ENCODE data around the gene TARP.

The TARP gene

DNA sequence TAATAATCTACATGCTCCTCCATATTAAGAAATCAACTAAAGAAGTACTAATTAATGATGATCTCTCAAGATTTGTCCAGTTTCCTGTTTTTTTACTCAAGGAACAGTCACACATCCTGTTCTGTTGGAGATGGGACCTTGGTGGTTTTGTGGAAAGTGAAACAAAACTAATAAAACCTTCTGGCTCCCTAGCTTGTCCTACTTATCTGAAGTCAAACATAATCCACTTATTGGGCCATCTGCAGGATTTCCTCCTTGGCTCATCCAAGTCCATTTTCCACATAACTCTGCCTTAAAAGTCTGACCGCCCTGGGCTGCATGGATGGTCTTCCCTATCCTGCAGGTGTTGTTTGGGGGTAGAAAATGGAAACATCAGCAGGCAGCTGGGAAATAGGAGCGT is 39.4 kb upstream of the TARP start:
- peak overlapping the region in 1 of 2 donors; percentile 27 for H3K27ac ChIP-seq (ENCODE audit: low read depth in 1 of 2, low read length in 2 of 2)
- H3K27me3 ChIP-seq (ENCODE audit: control insufficient read depth in 4 of 4, insufficient read depth in 4 of 4, low read length in 3 of 4), result no peaks in the 10 kb centered on the region
- no peak for TF ChIP-seq FOXA1 (IDR thresholded peaks at IDR 0.05)
- no peak for TF ChIP-seq ZBTB33 (IDR thresholded peaks at IDR 0.05)
- TF ChIP-seq TAF1 (conservative IDR thresholded peaks at IDR 0.05), result no peak
- no peak for TF ChIP-seq HNF4G (IDR thresholded peaks at IDR 0.05)
- TF ChIP-seq JUND (IDR thresholded peaks at IDR 0.05), result no peak
- no peak for TF ChIP-seq SP1 (IDR thresholded peaks at IDR 0.05)
- TF ChIP-seq NR2F2 (IDR thresholded peaks at IDR 0.05), result no peak
- H3K36me3 ChIP-seq (ENCODE audit: control insufficient read depth in 4 of 4, insufficient read depth in 3 of 4, low read depth in 1 of 4, low read length in 3 of 4), result no peaks in the 10 kb centered on the region
- H3K9me3 ChIP-seq (ENCODE audit: control insufficient read depth in 4 of 4, low read length in 3 of 4), result peaks cover 0 to 1% (median 0%) of the 10 kb centered on the region in 4 donors
- no peak overlapping the region for H3K4me3 ChIP-seq (ENCODE audit: low read depth in 1 of 3, low read length in 3 of 3)
- DNase-seq (ENCODE audit: low spot score), result no peak
- no peak overlapping the region for H3K9ac ChIP-seq (ENCODE audit: low read depth in 1 of 2, low read length in 2 of 2)
- WGBS, result 75% methylated on average over 2 of the region's 2 CpGs
- H3K4me1 ChIP-seq (ENCODE audit: control insufficient read depth in 4 of 4, insufficient read depth in 4 of 4, low read length in 3 of 4), result peaks cover 0 to 3% (median 1%) of the 10 kb centered on the region in 4 donors

DNA sequence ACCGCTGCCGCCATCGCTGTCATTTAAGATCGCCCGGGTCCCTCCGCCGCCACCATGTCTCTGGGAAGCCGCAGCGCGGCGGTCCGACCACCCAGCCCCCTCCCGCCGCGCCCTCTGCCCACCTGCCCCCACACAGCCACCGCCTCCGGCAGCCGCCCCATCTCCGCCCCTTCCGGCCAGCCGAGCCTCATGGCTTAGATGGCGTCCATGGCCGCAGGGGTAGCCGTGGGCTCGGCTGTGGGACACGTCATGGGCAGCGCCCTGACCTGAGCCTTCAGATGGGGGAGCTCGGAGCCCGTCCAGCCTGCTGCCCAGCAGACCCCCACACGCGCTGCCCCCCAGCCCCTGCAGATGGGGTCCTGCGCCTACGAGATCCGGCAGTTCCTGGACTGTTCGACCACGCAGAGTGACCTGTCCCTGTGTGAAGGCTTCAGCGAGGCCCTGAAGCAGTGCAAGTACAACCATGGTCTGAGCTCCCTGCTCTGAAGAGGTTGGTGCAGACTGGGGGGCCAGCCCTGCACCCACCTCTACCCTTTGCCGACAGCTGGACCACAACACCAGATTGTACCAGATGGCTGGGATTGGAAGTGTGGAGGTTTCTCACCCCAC is 38.0 kb upstream of the TARP start:
- WGBS, result 21% methylated on average over 38 of the region's 38 CpGs
- peaks cover 0 to 1% (median 0%) of the 10 kb centered on the region in 4 donors for H3K9me3 ChIP-seq (ENCODE audit: control insufficient read depth in 4 of 4, low read length in 3 of 4)
- peak; percentile 41 for DNase-seq (ENCODE audit: low spot score)
- no peak overlapping the region for H3K9ac ChIP-seq (ENCODE audit: low read depth in 1 of 2, low read length in 2 of 2)
- H3K4me1 ChIP-seq (ENCODE audit: control insufficient read depth in 4 of 4, insufficient read depth in 4 of 4, low read length in 3 of 4), result peaks cover 0 to 3% (median 1%) of the 10 kb centered on the region in 4 donors
- no peaks in the 10 kb centered on the region for H3K36me3 ChIP-seq (ENCODE audit: control insufficient read depth in 4 of 4, insufficient read depth in 3 of 4, low read depth in 1 of 4, low read length in 3 of 4)
- H3K27ac ChIP-seq (ENCODE audit: low read depth in 1 of 2, low read length in 2 of 2), result peak overlapping the region in 1 of 2 donors; percentile 60
- H3K4me3 ChIP-seq (ENCODE audit: low read depth in 1 of 3, low read length in 3 of 3), result peak overlapping the region; percentile 21 to 66 (median 58)
- TF ChIP-seq YY1 (IDR thresholded peaks at IDR 0.05) (peak; percentile 67), HNF4A (conservative IDR thresholded peaks at IDR 0.05) (no peak)
- no peaks in the 10 kb centered on the region for H3K27me3 ChIP-seq (ENCODE audit: control insufficient read depth in 4 of 4, insufficient read depth in 4 of 4, low read length in 3 of 4)

DNA sequence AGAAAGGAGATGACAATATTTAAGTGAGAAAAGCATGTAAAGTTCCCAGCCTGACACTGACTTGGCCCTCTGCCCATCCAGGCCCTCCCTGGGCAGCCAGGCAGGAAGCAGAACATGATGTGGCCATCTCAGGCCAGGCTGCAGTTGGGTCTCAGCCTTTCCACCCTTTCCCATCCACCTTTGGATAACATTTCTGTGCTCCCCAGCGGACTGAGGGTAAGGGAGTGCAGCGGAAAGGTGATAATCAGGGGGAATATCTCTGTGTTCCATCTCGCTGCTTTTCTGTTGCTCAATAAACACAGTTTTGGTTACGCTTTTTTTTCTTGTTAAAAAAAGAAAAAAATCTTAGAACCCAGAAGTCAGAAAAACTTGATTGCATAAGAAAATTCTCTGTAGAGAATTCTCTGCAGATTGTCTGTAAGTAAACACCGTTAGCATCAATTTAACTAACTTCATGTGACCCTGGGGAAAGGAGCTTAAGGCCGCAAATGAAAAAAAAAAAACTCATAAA is 37.2 kb upstream of the TARP start:
- no peak overlapping the region for H3K9ac ChIP-seq (ENCODE audit: low read depth in 1 of 2, low read length in 2 of 2)

More for the DNA sequence above, 37.2 kb upstream of the TARP start:
- Histone ChIP-seq H3K36me3 (ENCODE audit: control insufficient read depth in 4 of 4, insufficient read depth in 3 of 4, low read depth in 1 of 4, low read length in 3 of 4) (no peaks in the 10 kb centered on the region), H3K27ac (ENCODE audit: low read depth in 1 of 2, low read length in 2 of 2) (no peak overlapping the region), H3K27me3 (ENCODE audit: control insufficient read depth in 4 of 4, insufficient read depth in 4 of 4, low read length in 3 of 4) (no peaks in the 10 kb centered on the region), H3K4me1 (ENCODE audit: control insufficient read depth in 4 of 4, insufficient read depth in 4 of 4, low read length in 3 of 4) (peaks cover 0 to 3% (median 1%) of the 10 kb centered on the region in 4 donors), H3K4me3 (ENCODE audit: low read depth in 1 of 3, low read length in 3 of 3) (no peak overlapping the region), H3K9me3 (ENCODE audit: control insufficient read depth in 4 of 4, low read length in 3 of 4) (peaks cover 0 to 1% (median 0%) of the 10 kb centered on the region in 4 donors)
- no peak for DNase-seq (ENCODE audit: low spot score)
- TF ChIP-seq, protein P1, sequence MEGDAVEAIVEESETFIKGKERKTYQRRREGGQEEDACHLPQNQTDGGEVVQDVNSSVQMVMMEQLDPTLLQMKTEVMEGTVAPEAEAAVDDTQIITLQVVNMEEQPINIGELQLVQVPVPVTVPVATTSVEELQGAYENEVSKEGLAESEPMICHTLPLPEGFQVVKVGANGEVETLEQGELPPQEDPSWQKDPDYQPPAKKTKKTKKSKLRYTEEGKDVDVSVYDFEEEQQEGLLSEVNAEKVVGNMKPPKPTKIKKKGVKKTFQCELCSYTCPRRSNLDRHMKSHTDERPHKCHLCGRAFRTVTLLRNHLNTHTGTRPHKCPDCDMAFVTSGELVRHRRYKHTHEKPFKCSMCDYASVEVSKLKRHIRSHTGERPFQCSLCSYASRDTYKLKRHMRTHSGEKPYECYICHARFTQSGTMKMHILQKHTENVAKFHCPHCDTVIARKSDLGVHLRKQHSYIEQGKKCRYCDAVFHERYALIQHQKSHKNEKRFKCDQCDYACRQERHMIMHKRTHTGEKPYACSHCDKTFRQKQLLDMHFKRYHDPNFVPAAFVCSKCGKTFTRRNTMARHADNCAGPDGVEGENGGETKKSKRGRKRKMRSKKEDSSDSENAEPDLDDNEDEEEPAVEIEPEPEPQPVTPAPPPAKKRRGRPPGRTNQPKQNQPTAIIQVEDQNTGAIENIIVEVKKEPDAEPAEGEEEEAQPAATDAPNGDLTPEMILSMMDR (IDR thresholded peaks at IDR 0.05; ENCODE audit: low read depth, low read length, missing input control), result no peak
- no peak for TF ChIP-seq TAF1 (conservative IDR thresholded peaks at IDR 0.05)
- WGBS, result 67% methylated on average over 6 of the region's 6 CpGs
